ENCODE results near the gene TMEM129.
"Not testable (repeated sequence)": the region's sequence is repeated elsewhere in the genome, so short reads cannot be mapped to it uniquely, and the experiment has no call there.

TMEM129 gene

GRCh38 chr4:1714303-1715001 is 6.7 kb downstream of the TMEM129 start:
- intact Hi-C loops (cut with DNase I), result no loop called here

GRCh38 chr4:1713003-1713851 is 7.9 kb downstream of the TMEM129 start:
- DNase-seq, result no peak
- intact Hi-C loops (cut with DNase I), result no loop called here

More at GRCh38 chr4:1714303-1715001, 6.7 kb downstream of the TMEM129 start:
- DNase-seq, result no peak

- DNase-seq, result peak; percentile 78 to 95 (median 90)
- intact Hi-C loops (cut with DNase I), result no loop called here
Observed at GRCh38 chr4:1712216-1713002, 8.7 kb downstream of the TMEM129 start, which contains the start of gene SLBP. TSS of gene SLBP (minus strand) at chr4:1712319. CDS start at chr4:1712188, 131 bp downstream.

- intact Hi-C loops (cut with DNase I), result no loop called here
- peak in 38 of 42 donors; percentile 22 to 75 (median 52) for DNase-seq
Observed at GRCh38 chr4:1711571-1712215, 9.4 kb downstream of the TMEM129 start.

- no peak for DNase-seq
- intact Hi-C loops (cut with DNase I), result no loop called here
Observed at GRCh38 chr4:1711055-1711570, 10.0 kb downstream of the TMEM129 start.

GRCh38 chr4:1708581-1708980 is 12.5 kb downstream of the TMEM129 start:
- intact Hi-C loops (cut with DNase I), result no loop called here
- DNase-seq, result no peak

GRCh38 chr4:1706358-1706757 is 14.8 kb downstream of the TMEM129 start:
- intact Hi-C loops (cut with DNase I), result no loop called here
- no peak for DNase-seq

- intact Hi-C loops (cut with DNase I), result no loop called here
Observed at GRCh38 chr4:1705732-1706131, 15.4 kb downstream of the TMEM129 start.

GRCh38 chr4:1703867-1704266 is 17.3 kb downstream of the TMEM129 start:
- no peak for DNase-seq
- intact Hi-C loops (cut with DNase I), result no loop called here

More at GRCh38 chr4:1705732-1706131, 15.4 kb downstream of the TMEM129 start:
- DNase-seq, result no peak

GRCh38 chr4:1701671-1702070 is 19.5 kb downstream of the TMEM129 start:
- intact Hi-C loops (cut with DNase I); DNase-seq: not testable (repeated sequence)

GRCh38 chr4:1695913-1696312 is 25.2 kb downstream of the TMEM129 start:
- DNase-seq, result peak in 11 of 42 donors; percentile 30 to 61 (median 46)
- intact Hi-C loops (cut with DNase I), result no loop called here

GRCh38 chr4:1693131-1693896 is 27.8 kb downstream of the TMEM129 start:
- DNase-seq, result peak in 39 of 42 donors; percentile 49 to 88 (median 69)
- intact Hi-C loops (cut with DNase I), result loop anchor here (5.0 kb wide), 1 partner anchor 34 kb away; no protein-coding TSS in a partner anchor

GRCh38 chr4:1691737-1692373 is 29.3 kb downstream of the TMEM129 start:
- intact Hi-C loops (cut with DNase I), result loop anchor here (5.0 kb wide), 1 partner anchor 35 kb away; no protein-coding TSS in a partner anchor
- DNase-seq, result no peak

- DNase-seq, result no peak
- intact Hi-C loops (cut with DNase I), result loop anchor here (5.0 kb wide), 1 partner anchor 37 kb away; no protein-coding TSS in a partner anchor
Observed at GRCh38 chr4:1690698-1691097, 30.4 kb downstream of the TMEM129 start.

GRCh38 chr4:1686440-1687036 is 34.6 kb downstream of the TMEM129 start:
- intact Hi-C loops (cut with DNase I), result no loop called here
- DNase-seq, result no peak

- intact Hi-C loops (cut with DNase I), result no loop called here
Observed at GRCh38 chr4:1685235-1686150, 35.6 kb downstream of the TMEM129 start.

More at GRCh38 chr4:1685235-1686150, 35.6 kb downstream of the TMEM129 start:
- no peak for DNase-seq
